ENCODE measurements around the gene RCAN1. TPM values are rescaled to one million over a fixed set of nuclear protein-coding genes. Genes with fewer than 3 reads are reported as not detected.

RCAN1 gene
- total RNA-seq, 1 donor from 2014 or later: 61.5 TPM

DNA sequence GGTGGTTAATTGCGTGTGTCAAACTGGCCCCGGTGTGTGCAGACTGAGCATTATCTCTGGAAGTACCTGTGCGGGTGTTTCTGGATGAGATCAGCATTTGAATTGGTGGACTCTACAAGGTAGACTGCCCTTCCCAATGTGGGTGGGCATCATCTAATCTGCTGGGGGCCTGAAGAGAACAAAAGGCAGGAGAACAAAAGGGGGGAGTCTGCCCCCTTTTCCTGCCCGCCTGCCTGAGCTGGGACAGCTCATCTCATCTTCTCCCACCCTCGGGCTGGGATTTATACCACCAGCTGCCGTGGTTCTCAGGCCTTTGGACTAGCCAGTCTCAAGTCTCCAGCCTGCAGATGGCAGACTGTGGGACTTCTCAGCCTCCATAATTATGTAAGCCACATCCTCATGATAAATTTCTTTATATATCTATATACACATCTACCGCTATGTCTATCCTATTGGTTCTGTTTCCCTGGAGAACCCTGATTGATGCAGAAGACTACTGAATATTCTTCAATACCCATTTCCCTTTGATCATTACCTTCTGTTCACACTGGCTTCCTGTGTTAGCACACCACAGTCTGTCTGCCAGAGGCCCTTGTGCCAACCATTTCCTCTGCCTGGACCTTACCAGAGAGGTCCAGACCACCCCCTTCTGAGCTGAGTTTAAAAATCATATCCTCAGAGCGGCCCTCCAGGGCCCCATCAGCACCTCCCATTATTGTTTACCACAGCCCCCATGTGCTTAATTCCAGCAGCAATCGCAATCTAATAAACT is 25.2 kb downstream of the RCAN1 start:
- no peak overlapping the region for H3K27ac Mint-ChIP-seq (ENCODE audit: unreplicated experiment)
- no peaks in the 10 kb centered on the region for H3K27me3 Mint-ChIP-seq (ENCODE audit: unreplicated experiment)
- H3K4me1 Mint-ChIP-seq (ENCODE audit: unreplicated experiment): peaks cover 7% of the 10 kb centered on the region
- H3K9me3 Mint-ChIP-seq (ENCODE audit: unreplicated experiment): peaks cover 7% of the 10 kb centered on the region
- no peak overlapping the region for H3K4me3 Mint-ChIP-seq (ENCODE audit: unreplicated experiment)
- TF ChIP-seq, protein P1, sequence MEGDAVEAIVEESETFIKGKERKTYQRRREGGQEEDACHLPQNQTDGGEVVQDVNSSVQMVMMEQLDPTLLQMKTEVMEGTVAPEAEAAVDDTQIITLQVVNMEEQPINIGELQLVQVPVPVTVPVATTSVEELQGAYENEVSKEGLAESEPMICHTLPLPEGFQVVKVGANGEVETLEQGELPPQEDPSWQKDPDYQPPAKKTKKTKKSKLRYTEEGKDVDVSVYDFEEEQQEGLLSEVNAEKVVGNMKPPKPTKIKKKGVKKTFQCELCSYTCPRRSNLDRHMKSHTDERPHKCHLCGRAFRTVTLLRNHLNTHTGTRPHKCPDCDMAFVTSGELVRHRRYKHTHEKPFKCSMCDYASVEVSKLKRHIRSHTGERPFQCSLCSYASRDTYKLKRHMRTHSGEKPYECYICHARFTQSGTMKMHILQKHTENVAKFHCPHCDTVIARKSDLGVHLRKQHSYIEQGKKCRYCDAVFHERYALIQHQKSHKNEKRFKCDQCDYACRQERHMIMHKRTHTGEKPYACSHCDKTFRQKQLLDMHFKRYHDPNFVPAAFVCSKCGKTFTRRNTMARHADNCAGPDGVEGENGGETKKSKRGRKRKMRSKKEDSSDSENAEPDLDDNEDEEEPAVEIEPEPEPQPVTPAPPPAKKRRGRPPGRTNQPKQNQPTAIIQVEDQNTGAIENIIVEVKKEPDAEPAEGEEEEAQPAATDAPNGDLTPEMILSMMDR (IDR thresholded peaks at IDR 0.05): no peak
- H3K36me3 Mint-ChIP-seq (ENCODE audit: unreplicated experiment): peaks cover 8% of the 10 kb centered on the region
- DNase-seq (ENCODE audit: extremely low spot score, unreplicated experiment): peak; percentile 56

DNA sequence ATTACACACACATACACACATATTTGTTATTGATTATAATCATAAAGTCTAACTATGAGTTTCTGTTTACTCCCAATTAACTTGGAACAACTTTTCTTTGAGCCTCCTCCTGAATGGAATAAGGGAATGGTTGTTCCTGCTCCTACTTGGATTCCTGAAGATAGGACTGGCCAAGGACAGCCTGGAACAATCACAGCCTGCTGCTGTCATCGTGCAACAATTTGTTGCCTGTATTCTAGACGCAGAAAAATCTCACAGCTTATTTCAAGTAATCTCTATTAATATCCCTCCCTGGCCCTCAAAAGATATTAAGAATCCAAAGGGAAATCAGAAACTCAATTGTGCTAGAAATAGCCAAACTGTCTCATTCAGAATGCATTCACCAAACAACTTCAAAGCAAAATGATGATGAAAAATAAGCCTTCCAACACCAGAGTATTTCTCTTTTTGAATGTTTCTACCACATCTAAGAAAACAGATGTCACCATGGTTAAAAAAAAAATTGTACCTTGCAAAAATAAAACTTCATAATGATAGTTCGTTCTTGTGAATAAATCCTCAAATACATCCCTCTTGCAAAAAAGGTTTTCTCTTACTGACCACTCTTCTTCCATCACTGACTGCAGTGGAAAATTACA is 30.9 kb downstream of the RCAN1 start:
- DNase-seq (ENCODE audit: extremely low spot score, unreplicated experiment): peak; percentile 7
- Mint-ChIP-seq H3K9me3 (ENCODE audit: unreplicated experiment) (peaks cover 7% of the 10 kb centered on the region), H3K4me1 (ENCODE audit: unreplicated experiment) (peaks cover 11% of the 10 kb centered on the region), H3K4me3 (ENCODE audit: unreplicated experiment) (no peak overlapping the region), H3K27ac (ENCODE audit: unreplicated experiment) (no peak overlapping the region), H3K27me3 (ENCODE audit: unreplicated experiment) (no peaks in the 10 kb centered on the region), H3K36me3 (ENCODE audit: unreplicated experiment) (peaks cover 8% of the 10 kb centered on the region)
- TF ChIP-seq, protein P1 (IDR thresholded peaks at IDR 0.05): no peak

DNA sequence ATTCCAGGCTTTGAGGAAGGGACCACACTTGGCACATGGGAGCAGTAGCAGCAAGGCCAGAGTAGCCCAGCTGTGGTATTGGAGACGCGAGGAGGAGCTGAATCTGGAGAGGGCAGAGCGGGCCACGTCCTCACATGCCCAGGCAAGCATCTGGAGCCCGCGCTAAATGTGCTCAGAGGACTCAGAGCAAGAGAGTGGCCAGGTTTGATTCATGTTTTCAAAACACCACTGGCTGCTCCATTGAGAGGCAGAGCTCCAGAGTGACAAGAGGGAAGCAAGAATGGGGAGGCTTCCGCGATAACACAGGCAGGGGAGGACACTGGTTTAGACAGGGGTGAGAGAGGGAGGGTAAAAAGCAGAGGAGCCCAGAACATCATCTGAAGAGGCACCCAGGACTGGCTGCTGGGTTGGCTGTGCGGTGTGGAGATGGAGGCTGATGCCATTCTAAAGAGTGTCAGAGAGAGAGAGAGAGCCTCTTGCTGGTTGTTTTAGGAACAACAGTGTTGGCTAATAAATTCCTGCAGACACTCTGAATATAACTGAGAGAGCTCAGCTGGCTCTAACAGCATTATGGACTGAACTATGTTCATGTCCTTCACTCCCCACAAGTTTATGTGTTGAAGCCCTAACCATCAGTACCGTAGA is 32.3 kb downstream of the RCAN1 start:
- peak; percentile 64 for DNase-seq (ENCODE audit: extremely low spot score, unreplicated experiment)
- H3K4me3 Mint-ChIP-seq (ENCODE audit: unreplicated experiment): no peak overlapping the region
- H3K27me3 Mint-ChIP-seq (ENCODE audit: unreplicated experiment): no peaks in the 10 kb centered on the region
- TF ChIP-seq, protein P1 (IDR thresholded peaks at IDR 0.05): peak; percentile 68
- peaks cover 11% of the 10 kb centered on the region for H3K4me1 Mint-ChIP-seq (ENCODE audit: unreplicated experiment)
- H3K9me3 Mint-ChIP-seq (ENCODE audit: unreplicated experiment): peaks cover 3% of the 10 kb centered on the region
- no peak overlapping the region for H3K27ac Mint-ChIP-seq (ENCODE audit: unreplicated experiment)
- peaks cover 6% of the 10 kb centered on the region for H3K36me3 Mint-ChIP-seq (ENCODE audit: unreplicated experiment)

DNA sequence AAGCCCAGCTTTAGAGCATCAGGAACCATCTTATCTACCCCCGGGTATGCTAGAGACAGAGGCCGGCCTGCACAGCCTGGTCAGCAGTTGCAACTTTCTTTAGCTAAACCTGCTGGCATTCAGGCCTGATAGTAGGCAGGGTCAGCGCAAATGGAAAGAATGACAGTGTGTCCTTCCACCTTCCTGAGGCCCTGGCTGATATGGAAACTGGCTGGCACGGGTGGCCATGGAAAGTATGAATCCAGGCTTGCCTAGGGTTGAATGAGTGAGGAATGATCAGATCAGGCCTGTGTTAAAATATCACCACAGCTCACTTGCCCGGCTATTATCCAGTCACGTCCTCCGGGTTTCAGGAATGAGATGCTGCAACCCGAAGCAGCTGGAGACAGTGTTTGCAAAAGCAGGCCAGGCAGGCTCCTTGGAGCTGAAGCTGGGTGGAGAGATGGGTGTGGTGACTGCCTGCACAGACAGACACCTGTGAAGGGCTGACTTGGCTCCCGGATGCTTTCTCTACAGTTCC is 34.7 kb downstream of the RCAN1 start:
- TF ChIP-seq, protein P1 (IDR thresholded peaks at IDR 0.05): no peak
- Mint-ChIP-seq H3K36me3 (ENCODE audit: unreplicated experiment) (no peaks in the 10 kb centered on the region), H3K27me3 (ENCODE audit: unreplicated experiment) (no peaks in the 10 kb centered on the region), H3K4me3 (ENCODE audit: unreplicated experiment) (no peak overlapping the region), H3K27ac (ENCODE audit: unreplicated experiment) (no peak overlapping the region), H3K9me3 (ENCODE audit: unreplicated experiment) (no peaks in the 10 kb centered on the region), H3K4me1 (ENCODE audit: unreplicated experiment) (peaks cover 16% of the 10 kb centered on the region)
- peak; percentile 62 for DNase-seq (ENCODE audit: extremely low spot score, unreplicated experiment)

DNA sequence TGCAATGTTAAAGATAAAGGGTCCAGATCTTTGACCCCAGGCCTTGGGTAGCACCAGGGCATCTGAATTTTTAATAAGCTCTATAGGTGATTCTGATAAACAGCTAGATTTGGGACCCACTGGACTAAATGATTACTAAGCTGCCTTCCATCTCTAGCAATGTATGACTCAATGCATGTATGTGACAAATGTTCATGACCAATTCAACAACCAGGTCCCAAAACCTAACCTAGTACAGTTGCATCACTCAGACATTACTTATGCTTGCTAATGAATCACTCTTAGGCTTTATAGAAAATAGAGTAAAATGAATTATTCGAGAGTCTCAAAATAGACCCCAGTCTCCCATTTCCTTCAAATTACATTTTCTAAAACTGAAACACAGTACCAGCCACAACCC is 35.5 kb downstream of the RCAN1 start:
- peaks cover 16% of the 10 kb centered on the region for H3K4me1 Mint-ChIP-seq (ENCODE audit: unreplicated experiment)
- H3K27me3 Mint-ChIP-seq (ENCODE audit: unreplicated experiment): no peaks in the 10 kb centered on the region
- H3K9me3 Mint-ChIP-seq (ENCODE audit: unreplicated experiment): no peaks in the 10 kb centered on the region
- no peaks in the 10 kb centered on the region for H3K36me3 Mint-ChIP-seq (ENCODE audit: unreplicated experiment)
- H3K27ac Mint-ChIP-seq (ENCODE audit: unreplicated experiment): no peak overlapping the region
- no peak for DNase-seq (ENCODE audit: extremely low spot score, unreplicated experiment)
- H3K4me3 Mint-ChIP-seq (ENCODE audit: unreplicated experiment): no peak overlapping the region
- TF ChIP-seq, protein P1 (IDR thresholded peaks at IDR 0.05): no peak

Measured in osteocyte (in vitro differentiated cells).